Hepatic stellate cell (primary cell): Measurements from ENCODE around the gene VSIG8.

Experiments used
- DNase-seq: peaks from one replicate; pipeline ENCODE4 v3.0.0; 2011; ENCODE audit warnings: low spot score

Gene VSIG8

GRCh38 chr1:159828581-159829272, 33.7 kb downstream of the VSIG8 start:
- no peak for DNase-seq

- no peak for DNase-seq
These were observed 34.3 kb downstream of the VSIG8 start for GRCh38 chr1:159828176-159828575.

GRCh38 chr1:159827549-159827948, 34.9 kb downstream of the VSIG8 start:
- DNase-seq = no peak

GRCh38 chr1:159827102-159827490, 35.4 kb downstream of the VSIG8 start:
- DNase-seq = no peak

- DNase-seq = no peak
These were observed 35.9 kb downstream of the VSIG8 start, which contains the start of gene SLAMF8 for GRCh38 chr1:159826441-159827101. Gene SLAMF8, plus strand, starts transcription at chr1:159826873. Its CDS starts 26 bp downstream, at chr1:159826899.

GRCh38 chr1:159825564-159825963, 36.9 kb downstream of the VSIG8 start:
- DNase-seq = no peak

- DNase-seq = no peak
These were observed 39.1 kb downstream of the VSIG8 start for GRCh38 chr1:159823406-159823805.

- DNase-seq = peak; percentile 55
These were observed 41.1 kb downstream of the VSIG8 start for GRCh38 chr1:159821171-159821867.

GRCh38 chr1:159817276-159818041, 45.0 kb downstream of the VSIG8 start:
- no peak for DNase-seq

- no peak for DNase-seq
These were observed 46.5 kb downstream of the VSIG8 start for GRCh38 chr1:159815926-159816325.

GRCh38 chr1:159804924-159805323, 57.5 kb downstream of the VSIG8 start:
- DNase-seq = no peak
